SW 1271 (cell line): ENCODE measurements around the gene PBRM1.
"Not testable (repeated sequence)": the region's sequence is repeated elsewhere in the genome, so short reads cannot be mapped to it uniquely, and the experiment has no call there.

ENCODE experiments used
- DNase-seq, 2 experiments: peaks; one replicate each; lab custom pipeline; 2025; lab: John Stamatoyannopoulos, UW

The PBRM1 gene

DNA sequence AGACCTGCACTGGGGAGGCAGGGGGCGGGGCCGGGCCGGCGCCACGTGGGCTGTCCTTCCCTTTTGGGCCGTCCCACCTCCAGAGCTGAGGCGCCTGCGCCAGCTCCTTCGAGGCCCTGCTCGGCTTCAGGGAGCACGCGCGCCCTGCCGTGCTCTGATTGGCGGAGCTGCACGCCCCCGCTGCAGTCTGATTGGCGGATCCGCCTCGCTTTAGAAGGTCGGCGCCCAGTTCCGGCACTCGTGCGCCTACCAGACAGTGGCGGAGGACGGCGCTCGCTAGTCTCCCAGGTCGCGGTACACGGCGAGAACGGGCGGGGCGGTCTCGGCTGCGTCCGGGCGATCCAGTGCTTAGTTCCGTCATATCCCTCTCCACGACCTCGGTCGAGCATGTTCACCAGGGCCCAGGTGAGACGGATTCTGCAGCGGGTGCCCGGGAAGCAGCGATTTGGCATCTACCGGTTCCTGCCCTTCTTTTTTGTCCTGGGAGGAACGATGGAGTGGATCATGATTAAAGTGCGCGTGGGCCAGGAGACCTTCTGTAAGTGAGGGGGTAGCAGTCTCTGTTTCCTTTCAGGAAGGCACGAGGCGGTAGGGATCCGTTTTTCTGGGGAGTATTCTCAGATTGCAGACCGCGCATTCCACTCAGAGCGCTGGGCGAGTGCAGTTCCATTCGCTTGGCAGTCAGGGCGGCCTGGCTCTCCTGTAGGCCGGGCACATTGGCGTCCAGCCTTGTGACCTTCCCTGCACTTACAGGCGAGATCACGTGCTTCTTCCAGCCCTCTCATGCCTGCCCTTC is 149.1 kb downstream of the PBRM1 start, which contains the start of gene UQCC5:
UQCC5 (plus strand) TSS at position 237 of the 796 bp plus-strand sequence; CDS start at position 388, 151 bp downstream.
- peak; percentile 69 to 89 for DNase-seq

DNA sequence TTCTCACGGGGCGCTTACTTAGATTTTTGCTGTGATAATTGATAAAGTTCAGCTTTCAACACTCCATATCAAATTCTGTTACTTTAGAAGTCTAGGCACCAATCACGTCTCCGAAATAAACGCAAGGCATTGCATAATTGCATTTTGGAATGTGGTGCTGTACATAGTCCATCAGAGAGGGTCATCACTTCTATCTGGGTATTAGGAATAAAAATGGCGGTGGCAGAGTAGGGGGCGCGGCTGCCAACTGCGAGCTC is 149.7 kb downstream of the PBRM1 start:
- no peak for DNase-seq

DNA sequence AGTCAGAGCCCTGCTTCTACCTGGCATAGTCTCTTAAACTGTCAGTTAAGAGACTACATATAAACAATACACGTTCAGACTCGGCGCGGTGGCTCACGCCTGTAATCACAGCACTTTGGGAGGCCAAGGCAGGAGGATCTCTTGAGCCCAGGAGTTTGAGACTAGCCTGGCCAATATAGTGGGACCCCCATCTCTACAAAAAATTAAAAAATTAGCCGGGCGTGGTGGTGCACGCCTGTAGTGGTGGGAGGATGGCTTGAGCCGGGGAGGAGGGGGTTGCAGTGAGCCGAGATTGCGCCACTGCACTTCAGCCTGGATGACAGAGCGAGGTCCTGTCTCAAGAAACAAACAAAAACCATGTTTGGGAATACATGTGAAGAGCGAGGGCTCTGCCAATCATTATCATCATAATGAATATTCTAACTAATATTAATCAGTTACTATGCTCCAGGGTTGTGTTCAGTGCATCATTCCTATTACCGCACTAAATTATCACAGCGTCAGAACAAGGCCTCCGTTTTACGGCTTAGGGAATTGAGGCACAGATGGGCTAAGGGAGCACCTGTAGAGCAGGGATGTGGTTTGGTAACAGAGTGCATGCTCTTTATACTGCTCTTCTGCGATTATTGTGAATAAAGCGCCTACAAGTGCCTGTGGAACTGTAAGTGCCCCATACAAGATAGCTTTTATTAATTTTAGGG is 150.2 kb downstream of the PBRM1 start:
- DNase-seq, result no peak

DNA sequence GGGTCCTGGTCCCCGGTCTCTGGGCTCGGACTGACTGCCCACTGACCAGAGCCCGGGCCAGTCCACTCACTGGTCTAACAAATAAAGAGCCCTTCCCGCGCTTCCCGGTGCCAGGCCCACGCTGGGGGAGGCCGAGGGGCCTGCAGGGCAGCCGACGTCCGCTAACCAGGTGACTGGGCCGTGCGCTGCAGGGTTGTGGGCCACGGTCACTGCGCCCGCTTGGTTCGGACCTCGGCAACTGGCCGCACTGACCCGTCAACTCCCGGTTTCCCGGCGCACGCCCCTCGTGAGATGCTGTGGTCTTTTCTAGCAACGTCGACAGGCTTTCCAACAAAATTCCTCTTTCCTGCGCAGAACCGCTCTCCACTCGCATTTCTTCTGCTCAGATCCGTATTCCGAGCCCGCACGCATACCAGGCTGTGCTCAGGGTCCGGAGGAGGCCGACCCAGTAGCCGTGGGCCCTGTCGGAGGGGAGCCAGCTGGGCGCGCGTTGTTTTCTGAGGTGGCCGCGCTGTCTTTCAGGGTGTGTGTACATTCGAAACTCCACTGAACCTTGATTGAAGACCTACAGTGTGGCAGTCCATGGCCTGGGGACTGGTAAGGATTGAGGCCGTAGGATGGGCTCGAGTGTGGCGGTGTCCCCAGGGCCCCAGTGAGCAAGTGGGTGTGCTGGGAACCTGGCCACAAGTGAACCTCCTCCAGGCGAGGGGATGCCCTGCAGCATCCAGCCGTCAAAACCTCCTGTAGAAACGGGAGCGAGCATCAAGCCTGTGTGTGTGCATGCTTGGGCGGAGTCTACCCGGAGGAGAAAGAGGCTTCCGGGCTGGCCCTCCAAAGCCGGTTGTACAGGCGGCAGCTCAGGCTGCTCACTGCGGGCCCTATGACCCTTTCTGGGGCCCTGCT is 151.2 kb downstream of the PBRM1 start:
- peak in 1 of 2 experiments; percentile 28 for DNase-seq

DNA sequence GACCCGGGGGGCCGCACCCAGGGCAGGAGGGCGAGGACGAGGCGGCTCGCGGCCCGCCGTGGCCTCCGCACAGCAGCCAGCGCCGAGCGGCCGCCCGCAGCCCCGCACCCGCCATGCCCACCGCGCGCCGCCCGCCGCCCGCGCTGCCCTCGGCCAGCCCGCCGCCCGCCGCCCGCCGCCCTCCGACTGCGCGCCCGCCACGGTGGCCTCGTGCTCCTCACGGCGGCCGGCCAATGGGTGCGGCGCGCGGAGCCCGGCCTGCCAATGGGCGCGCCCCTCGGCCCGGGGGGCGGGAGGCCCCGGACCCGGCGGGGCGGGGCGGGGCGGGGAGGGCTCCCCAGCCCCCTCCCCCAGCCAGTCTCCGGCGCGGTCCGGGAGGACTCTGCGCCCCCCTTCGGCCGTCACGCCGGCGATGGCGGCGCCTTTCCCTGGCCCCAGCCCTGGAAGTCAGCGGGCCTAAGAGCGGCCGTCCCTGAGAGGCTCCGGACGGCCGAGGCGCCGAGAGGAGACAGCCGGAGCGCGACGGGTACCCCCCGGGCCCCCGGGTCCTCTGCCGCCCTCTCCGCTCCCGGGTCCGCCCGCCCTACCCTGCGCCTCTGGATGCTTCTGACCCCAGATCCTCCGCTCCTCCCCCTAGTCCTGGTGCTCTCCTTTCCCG is 152.0 kb downstream of the PBRM1 start, which contains the start of gene NT5DC2:
NT5DC2 (minus strand) TSS at position 235 of the 658 bp plus-strand sequence; CDS start at position 115, 120 bp downstream.
- DNase-seq, result peak in 1 of 2 experiments; percentile 57

DNA sequence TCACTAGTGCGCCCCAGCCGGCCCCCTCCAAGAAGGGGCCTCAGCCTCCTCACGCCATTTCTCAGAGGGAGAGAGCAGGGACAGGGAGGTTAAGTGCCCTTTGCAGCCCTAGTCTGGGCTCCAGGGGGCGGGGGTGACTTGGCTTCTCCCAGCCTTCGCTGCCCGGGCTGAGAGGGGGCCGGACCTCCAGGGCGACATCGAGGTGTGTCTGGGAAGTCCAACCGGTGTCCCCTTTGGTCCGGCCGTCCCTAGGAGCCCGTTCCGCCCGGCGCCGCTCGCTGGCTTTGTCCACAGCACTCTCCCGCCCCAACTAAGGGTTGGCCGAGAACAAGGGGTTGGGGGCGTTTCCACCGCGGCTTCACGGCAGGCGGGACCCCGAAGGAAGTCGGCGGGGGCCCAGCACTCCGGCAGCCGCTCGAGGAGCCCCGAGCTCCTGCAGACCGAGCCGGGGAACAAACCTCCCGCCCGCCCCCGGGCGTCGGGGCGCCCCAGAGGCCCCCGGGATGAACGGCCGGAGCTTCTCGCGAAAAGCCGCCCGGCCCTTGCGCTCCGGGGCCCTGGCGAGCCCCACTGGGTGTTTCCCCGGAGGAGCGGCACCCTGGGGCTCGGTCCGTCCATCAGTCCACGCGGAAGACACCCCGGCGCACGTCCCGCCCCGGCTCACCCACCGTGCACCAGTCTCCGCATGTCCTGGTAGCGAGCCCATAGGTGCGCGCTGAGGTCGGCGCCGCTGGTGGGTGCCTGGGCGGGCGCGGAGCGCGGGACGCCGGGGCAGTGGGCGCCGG is 152.7 kb downstream of the PBRM1 start:
- DNase-seq, result no peak

DNA sequence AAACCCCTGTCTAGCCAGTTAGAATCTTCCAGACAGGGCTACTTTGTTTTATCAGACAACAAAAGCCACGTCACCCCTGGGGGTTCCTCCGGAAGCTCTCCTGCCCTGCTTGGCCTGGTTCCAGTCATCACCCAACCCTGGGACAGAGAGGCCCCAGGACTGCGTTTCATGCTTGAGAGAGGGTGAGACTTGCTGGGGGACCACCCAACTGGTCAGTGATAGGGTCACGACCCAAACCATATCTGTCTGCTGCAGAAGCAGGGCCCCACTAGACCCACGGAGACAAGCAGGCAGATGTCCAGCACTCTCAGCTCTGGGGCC is 153.2 kb downstream of the PBRM1 start:
- DNase-seq, result no peak

DNA sequence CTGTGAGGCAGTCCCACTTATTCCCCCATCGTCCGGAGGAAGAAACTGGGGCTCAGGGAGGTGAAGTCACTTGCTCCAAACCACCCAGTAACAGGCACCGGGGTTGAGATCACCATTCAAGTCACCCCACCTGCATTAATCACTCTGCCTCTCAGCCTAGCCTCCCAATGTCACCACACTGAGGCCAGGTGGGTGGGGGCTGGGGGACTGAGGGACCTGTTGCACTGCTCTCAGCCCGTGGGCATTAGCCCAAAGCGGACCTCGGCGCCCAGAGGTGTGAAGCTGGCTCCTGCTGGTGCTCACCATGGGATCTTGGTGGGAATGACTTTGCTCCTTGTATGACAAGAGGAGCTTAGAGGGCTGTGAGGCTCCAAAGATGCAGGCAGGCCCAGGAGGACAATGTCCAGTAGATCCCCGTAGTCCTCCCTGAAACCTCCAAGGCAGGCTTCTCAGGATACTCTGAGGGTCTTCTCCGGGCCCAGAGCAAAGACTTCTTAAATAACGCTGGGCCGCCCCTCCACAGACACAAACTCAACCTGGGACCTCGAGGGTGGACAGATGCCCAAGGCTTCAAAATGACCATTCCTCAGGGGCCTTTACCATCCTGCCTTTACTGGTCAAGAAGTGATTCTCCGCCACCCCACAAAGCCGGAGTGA is 153.7 kb downstream of the PBRM1 start:
- no peak for DNase-seq

DNA sequence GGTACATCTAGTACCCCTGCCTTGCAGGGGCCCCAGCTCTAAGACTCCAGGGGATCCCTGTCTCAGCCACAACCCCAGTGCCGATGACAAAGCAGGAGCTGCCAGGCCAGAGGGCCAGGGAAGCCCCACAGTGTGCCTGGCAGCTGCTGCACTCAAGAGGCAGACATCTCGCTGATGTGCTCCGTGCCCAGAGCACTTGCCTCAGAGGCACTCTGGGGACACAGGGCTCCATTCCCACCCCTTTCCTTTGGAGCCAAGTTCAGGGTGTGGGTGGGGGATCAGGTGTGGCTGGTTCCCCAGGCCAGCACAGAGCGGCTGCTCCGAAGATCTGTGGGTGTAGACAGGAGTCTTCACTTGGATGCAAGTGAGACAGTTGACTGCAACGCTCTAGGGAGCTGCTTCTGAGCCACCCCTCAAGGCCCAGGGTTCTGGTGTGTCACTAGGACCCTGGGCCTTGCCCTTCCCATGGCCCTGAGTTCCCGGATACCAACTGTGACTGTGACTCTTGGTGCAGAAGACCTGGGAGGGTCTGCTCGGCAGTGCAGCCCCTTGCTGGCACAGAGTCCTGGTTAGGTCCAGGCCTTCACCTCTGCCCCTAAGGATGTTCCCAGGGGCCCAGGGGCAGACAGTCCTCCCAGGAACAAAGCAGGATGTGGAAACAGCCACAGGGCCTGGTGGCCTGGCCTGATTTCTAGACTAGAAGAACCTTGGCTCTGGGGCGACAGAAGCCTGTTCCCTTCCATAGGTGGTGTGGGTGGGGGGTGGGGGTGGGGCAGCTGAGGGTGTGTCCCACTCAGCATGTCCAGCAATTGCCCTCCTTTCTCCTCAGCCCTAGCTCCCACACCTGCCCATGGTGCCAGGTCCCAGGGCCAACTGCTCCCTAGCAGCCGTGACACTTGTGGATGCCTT is 154.5 kb downstream of the PBRM1 start:
- DNase-seq, result no peak

DNA sequence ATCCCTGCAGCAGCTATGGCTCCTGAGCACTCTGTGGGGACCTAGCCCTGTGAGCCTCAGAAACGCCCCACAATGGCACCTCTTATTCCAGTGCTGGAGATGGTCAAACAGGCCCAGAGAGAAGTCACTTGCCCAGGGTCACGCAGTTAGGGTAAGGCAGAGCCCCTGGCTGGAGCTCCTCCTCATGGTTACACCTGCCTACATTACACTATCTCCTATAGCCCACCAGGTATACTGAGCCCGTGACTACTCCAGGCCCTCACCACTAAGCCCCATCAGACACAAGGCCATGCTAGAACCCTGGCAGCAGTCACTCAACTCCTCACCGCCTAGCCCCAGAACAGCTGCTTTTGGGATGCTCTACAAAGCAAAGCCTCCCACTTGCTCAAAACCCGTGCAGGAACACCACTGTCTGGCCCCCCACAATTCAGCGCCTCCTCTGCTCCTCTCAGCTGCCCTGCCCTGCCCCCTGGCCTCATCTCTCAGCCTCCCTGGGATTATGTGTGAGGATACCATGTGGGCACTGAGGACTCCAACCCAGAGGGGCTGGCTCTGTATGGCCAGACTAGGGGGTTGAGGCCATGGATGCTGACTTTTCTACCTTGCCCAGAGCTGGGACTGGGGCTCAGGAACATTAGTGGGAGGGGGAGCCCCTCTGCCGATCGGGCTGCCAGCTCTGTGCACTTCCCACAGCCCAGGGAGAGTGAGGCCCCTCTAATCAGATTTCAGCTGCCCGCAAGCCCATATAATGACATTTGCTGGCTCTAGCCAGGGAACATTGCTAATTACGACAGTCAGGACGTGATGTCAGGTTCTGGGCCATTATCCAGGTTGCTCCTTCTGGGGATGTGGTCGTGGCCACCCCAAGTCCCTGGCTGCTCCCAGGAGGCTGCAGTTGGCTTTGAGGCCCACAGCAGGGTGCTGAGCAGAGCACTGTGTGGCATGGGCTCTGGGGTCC is 156.1 kb downstream of the PBRM1 start:
- DNase-seq, result no peak

DNA sequence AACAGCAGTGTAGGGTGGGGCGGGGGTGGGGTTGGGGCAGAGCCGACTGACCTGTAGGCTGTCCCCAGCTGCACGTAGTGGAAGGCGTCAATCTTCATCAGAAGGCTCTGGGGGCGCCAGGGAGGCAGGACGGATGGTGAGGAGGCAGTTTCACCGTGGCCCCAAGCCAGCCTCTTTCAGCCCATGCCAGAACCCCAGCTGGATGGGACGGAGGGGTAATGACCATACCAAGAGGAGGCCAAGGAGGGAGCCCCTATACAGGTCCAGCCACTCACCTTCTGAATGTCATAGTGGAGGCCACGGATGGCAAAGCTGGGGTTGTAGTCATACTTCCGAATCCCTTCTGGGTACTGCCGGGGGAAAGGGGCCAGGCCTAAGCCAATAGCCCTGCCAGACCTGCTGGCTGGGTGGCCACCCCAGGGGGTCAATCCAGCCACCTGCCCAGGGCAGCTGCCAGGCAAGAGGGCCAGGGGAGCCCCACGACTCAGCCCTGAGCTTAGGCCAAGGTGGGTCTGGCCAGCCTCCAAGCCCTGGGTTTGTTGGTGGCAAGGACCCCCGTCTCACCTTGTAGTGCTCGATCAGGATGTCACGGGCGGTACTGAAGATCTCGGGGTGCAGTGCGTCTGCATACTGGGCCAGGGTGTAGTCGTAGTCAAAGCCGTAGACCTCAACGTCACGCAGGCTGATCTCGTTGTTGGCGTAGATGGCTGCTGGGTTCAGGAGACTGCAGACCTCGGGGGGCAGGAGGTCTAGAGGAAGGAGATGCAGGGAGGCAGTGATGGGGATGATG is 156.9 kb downstream of the PBRM1 start:
- no peak for DNase-seq

DNA sequence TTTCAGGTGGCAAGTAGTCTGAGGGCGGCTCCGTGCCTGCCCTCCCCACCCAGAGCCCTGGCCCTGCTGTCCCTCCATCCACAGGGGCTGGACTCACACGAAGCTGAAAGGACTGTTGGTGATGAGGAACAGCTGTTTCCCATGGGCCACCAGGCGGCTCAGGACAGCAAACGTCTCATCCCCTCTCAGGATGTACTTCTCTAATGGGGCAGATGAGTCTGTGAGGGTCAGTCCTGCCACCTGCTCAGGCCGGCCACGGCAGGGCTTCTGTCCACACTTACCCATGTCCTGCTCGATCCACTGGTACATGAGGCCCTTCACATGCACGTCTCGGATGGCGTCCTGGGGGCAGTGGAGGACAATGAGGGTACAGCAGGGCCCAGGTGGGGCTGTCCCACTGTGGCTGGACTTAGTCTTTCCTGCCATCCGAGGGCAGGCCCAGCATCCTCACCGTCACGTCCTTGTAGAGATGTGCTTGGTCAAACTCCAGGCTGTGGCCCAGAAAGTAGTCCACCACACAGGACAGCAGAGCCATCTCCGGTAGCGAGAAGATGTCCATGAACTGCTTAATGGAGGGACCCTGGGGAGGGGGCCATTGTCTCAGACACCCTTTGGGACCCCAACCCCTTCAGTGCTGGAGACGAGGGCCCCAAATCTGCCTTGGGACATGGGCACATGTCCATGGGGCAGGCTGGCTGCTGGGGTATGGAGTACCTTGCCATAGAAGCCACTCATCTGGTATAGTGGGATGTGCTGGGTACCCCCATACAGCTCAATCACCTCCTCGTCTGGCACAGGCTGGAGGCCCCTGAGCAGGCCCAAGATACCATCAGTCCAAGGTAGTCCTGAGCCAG is 157.8 kb downstream of the PBRM1 start:
- no peak for DNase-seq

DNA sequence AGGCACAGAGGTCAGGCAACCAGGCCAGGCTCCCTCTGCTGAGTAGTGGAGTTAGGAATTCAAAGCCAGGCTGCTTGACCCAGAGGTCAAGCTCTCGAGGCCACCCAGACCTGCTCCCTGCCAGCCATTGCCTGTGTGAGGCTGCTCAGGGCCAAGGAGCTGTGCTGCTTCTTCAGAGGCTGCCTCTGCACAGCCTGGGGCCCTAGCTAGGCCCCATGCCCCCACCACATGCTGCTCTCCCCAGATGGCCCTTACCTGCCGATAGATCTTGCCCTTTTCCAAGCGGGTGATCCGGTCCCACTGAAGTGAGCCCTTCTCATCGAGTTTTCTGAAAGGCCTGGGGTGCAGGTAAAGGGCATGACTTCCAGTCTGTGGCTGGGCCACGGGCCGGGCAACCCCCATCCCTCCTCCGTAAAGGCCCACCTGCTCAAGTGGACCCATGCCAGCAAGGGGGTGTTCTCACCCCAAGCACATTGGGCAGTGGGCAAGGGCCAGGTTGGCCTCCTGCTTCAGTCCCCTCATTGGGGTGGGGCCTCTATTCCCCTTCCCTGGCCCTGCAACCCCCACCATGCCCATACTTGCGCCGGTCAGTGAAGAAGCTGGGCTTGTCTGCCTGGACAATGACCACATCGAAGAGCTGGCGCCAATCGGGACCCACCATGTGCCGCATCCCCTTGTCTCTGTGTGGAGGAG is 158.5 kb downstream of the PBRM1 start:
- DNase-seq, result no peak

DNA sequence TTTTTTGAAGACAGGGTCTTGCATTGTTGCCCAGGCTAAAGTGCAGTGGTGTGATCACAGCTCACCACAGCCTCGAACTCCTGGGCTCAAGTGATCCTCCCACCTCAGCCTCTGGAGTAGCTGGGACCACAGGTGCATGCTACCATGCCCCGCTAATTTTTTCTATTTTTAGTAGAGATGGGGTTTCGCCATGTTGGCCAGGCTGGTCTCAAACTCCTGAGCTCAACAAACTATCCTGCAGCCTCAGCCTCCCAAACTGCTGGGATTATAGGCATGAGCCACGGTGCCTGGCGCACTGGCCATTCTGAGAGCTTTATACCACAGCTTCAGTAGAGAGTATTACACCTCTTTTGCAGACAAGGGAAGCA is 159.1 kb downstream of the PBRM1 start:
- DNase-seq, result not testable (repeated sequence)

DNA sequence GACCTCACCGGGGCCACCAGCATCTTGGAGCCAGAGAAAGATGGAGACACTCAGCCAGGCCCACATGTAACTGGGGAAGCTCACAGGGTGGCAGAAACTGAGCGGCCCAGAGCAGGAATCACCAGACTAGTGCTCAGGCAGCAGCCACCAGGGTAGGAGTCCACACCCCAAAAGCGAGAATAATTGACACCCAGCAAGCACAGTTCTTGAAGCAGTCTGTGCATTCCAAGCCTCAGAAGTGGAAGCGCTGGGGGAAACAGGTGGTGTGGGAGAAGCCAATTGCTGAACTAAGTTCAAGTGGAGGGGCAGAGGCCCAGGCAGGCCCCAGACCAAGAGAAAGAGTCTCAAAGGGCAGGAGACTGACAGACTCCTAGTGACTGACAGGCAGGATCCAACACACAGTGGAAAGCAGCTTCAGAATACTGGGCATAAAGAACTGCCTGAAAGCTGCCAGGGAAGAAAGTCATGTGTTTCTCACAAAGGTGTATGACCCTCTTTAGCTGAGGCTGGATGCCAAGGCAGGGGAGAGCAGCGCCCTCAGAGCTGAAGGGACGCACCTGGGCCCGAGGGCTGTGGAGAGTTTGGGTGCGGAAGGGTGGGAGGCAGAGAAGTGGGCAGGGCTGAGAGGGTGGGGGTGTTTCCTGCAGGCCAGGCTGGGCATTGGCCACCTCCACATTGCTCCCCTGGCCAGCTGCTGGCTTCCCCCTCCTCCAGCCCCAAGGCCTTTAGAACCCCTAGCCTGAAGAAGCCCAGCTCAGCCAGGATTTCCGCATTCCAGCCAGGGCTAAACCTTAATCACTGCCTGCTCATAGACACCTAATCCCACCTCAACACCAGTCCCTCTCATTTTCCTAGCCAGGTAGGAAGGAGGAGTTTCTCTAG is 159.8 kb downstream of the PBRM1 start:
- DNase-seq, result no peak
